ENCODE results near the gene SCGB2B2. TPM values are rescaled to one million over a fixed set of nuclear protein-coding genes. Genes with fewer than 3 reads are reported as not detected.

Gene SCGB2B2
- total RNA-seq, 2 experiments from 2014 or later, result 0.37 to 0.41 TPM

GRCh38 chr19:34661357-34661756 lies 15.6 kb downstream of the SCGB2B2 start:
- Mint-ChIP-seq H3K4me3 (no peak overlapping the region), H3K9me3 (ENCODE audit: low read depth) (peaks cover 2% of the 10 kb centered on the region), H3K36me3 (ENCODE audit: low read depth) (no peaks in the 10 kb centered on the region), H3K27me3 (peaks cover 8% of the 10 kb centered on the region), H3K4me1 (peaks cover 12% of the 10 kb centered on the region), H3K27ac (no peak overlapping the region)
- CTCF ChIA-PET, result interaction anchor here (0.6 to 0.7 kb wide), 2 partner anchors 22 to 23 kb away, joined by 3 read pairs; no protein-coding TSS in a partner anchor
- intact Hi-C loops (cut with DNase I, micrococcal nuclease), result no loop called here
- DNase-seq (no peak), ATAC-seq (no peak)
- POLR2A ChIA-PET, result no interaction called here

- H3K4me1 Mint-ChIP-seq, result no peaks in the 10 kb centered on the region
- no peak overlapping the region for H3K4me3 Mint-ChIP-seq
- H3K27me3 Mint-ChIP-seq, result peaks cover 8% of the 10 kb centered on the region
- no peaks in the 10 kb centered on the region for H3K9me3 Mint-ChIP-seq (ENCODE audit: low read depth)
- no peak for DNase-seq
- ATAC-seq, result no peak
- intact Hi-C loops (cut with DNase I, micrococcal nuclease), result no loop called here
- ChIA-PET CTCF (no interaction called here), POLR2A (no interaction called here)
- H3K27ac Mint-ChIP-seq, result no peak overlapping the region
- no peaks in the 10 kb centered on the region for H3K36me3 Mint-ChIP-seq (ENCODE audit: low read depth)
Measured at GRCh38 chr19:34655651-34656050, 21.3 kb downstream of the SCGB2B2 start.

GRCh38 chr19:34654796-34655195 lies 22.2 kb downstream of the SCGB2B2 start:
- no peak overlapping the region for H3K27ac Mint-ChIP-seq
- H3K27me3 Mint-ChIP-seq, result peaks cover 8% of the 10 kb centered on the region
- H3K4me1 Mint-ChIP-seq, result no peaks in the 10 kb centered on the region
- no peaks in the 10 kb centered on the region for H3K36me3 Mint-ChIP-seq (ENCODE audit: low read depth)
- POLR2A ChIA-PET, result no interaction called here
- no peak overlapping the region for H3K4me3 Mint-ChIP-seq
- intact Hi-C loops (cut with DNase I, micrococcal nuclease), result no loop called here
- CTCF ChIA-PET, result interaction anchor here (1.1 kb wide), 1 partner anchor 15 kb away, joined by 3 read pairs; no protein-coding TSS in a partner anchor
- H3K9me3 Mint-ChIP-seq (ENCODE audit: low read depth), result no peaks in the 10 kb centered on the region
- DNase-seq (no peak), ATAC-seq (no peak)

GRCh38 chr19:34651747-34652146 lies 25.2 kb downstream of the SCGB2B2 start:
- intact Hi-C loops (cut with DNase I, micrococcal nuclease), result no loop called here
- Mint-ChIP-seq H3K9me3 (ENCODE audit: low read depth) (no peaks in the 10 kb centered on the region), H3K36me3 (ENCODE audit: low read depth) (no peaks in the 10 kb centered on the region), H3K27me3 (no peaks in the 10 kb centered on the region), H3K27ac (no peak overlapping the region), H3K4me3 (no peak overlapping the region), H3K4me1 (no peaks in the 10 kb centered on the region)
- POLR2A ChIA-PET, result no interaction called here
- ATAC-seq, result no peak
- CTCF ChIA-PET, result no interaction called here
- no peak for DNase-seq

GRCh38 chr19:34649886-34650543 lies 26.9 kb downstream of the SCGB2B2 start:
- H3K4me3 Mint-ChIP-seq, result no peak overlapping the region
- DNase-seq (no peak), ATAC-seq (no peak)
- H3K36me3 Mint-ChIP-seq (ENCODE audit: low read depth), result no peaks in the 10 kb centered on the region
- no peaks in the 10 kb centered on the region for H3K27me3 Mint-ChIP-seq
- no peaks in the 10 kb centered on the region for H3K4me1 Mint-ChIP-seq
- CTCF ChIA-PET, result no interaction called here
- intact Hi-C loops (cut with DNase I, micrococcal nuclease), result no loop called here
- H3K9me3 Mint-ChIP-seq (ENCODE audit: low read depth), result no peaks in the 10 kb centered on the region
- H3K27ac Mint-ChIP-seq, result no peak overlapping the region
- POLR2A ChIA-PET, result no interaction called here

- no peaks in the 10 kb centered on the region for H3K27me3 Mint-ChIP-seq
- no peaks in the 10 kb centered on the region for H3K36me3 Mint-ChIP-seq (ENCODE audit: low read depth)
- no peak for ATAC-seq
- no peak for DNase-seq
- H3K27ac Mint-ChIP-seq, result no peak overlapping the region
- ChIA-PET CTCF (interaction anchor here (0.6 kb wide), 1 partner anchor 406 kb away, joined by 4 read pairs; no protein-coding TSS in a partner anchor), POLR2A (no interaction called here)
- no peaks in the 10 kb centered on the region for H3K9me3 Mint-ChIP-seq (ENCODE audit: low read depth)
- no peak overlapping the region for H3K4me3 Mint-ChIP-seq
- intact Hi-C loops (cut with DNase I, micrococcal nuclease), result no loop called here
- H3K4me1 Mint-ChIP-seq, result no peaks in the 10 kb centered on the region
Measured at GRCh38 chr19:34645551-34645950, 31.4 kb downstream of the SCGB2B2 start.

GRCh38 chr19:34644991-34645461 lies 31.9 kb downstream of the SCGB2B2 start:
- ATAC-seq (no peak), DNase-seq (no peak)
- no peaks in the 10 kb centered on the region for H3K27me3 Mint-ChIP-seq
- no peaks in the 10 kb centered on the region for H3K4me1 Mint-ChIP-seq
- no peak overlapping the region for H3K27ac Mint-ChIP-seq
- no peaks in the 10 kb centered on the region for H3K36me3 Mint-ChIP-seq (ENCODE audit: low read depth)
- POLR2A ChIA-PET, result no interaction called here
- H3K4me3 Mint-ChIP-seq, result no peak overlapping the region
- intact Hi-C loops (cut with DNase I, micrococcal nuclease), result no loop called here
- CTCF ChIA-PET, result no interaction called here
- no peaks in the 10 kb centered on the region for H3K9me3 Mint-ChIP-seq (ENCODE audit: low read depth)

GRCh38 chr19:34642241-34642640 lies 34.7 kb downstream of the SCGB2B2 start:
- no peak for DNase-seq
- Mint-ChIP-seq H3K27me3 (no peaks in the 10 kb centered on the region), H3K27ac (no peak overlapping the region), H3K4me3 (no peak overlapping the region), H3K4me1 (no peaks in the 10 kb centered on the region), H3K36me3 (ENCODE audit: low read depth) (no peaks in the 10 kb centered on the region), H3K9me3 (ENCODE audit: low read depth) (no peaks in the 10 kb centered on the region)
- ATAC-seq, result no peak
- ChIA-PET CTCF (interaction anchor here (0.5 to 5.4 kb wide), 2 partner anchors 70 to 78 kb away, joined by 3 to 88 read pairs; no protein-coding TSS in a partner anchor), POLR2A (no interaction called here)
- intact Hi-C loops (cut with DNase I, micrococcal nuclease), result no loop called here

GRCh38 chr19:34639491-34640085 lies 37.4 kb downstream of the SCGB2B2 start:
- DNase-seq (peak; percentile 74), ATAC-seq (peak; percentile 64)
- intact Hi-C loops (cut with DNase I, micrococcal nuclease), result loop anchor here (1.0 kb wide), 2 partner anchors 24 to 73 kb away; no protein-coding TSS in a partner anchor
- ChIA-PET POLR2A (no interaction called here), CTCF (interaction anchor here (0.6 to 5.4 kb wide), 22 partner anchors 9 to 501 kb away, joined by 3 to 88 read pairs (median 3); no protein-coding TSS in a partner anchor)
- Mint-ChIP-seq H3K4me3 (no peak overlapping the region), H3K27ac (no peak overlapping the region), H3K36me3 (ENCODE audit: low read depth) (peaks cover 11% of the 10 kb centered on the region), H3K27me3 (no peaks in the 10 kb centered on the region), H3K4me1 (no peaks in the 10 kb centered on the region), H3K9me3 (ENCODE audit: low read depth) (peaks cover 11% of the 10 kb centered on the region)

GRCh38 chr19:34633802-34634201 lies 43.2 kb downstream of the SCGB2B2 start:
- peaks cover 19% of the 10 kb centered on the region for H3K9me3 Mint-ChIP-seq (ENCODE audit: low read depth)
- POLR2A ChIA-PET, result no interaction called here
- intact Hi-C loops (cut with DNase I, micrococcal nuclease), result no loop called here

More at GRCh38 chr19:34633802-34634201, 43.2 kb downstream of the SCGB2B2 start:
- Mint-ChIP-seq H3K4me1 (no peaks in the 10 kb centered on the region), H3K27ac (no peak overlapping the region), H3K4me3 (no peak overlapping the region), H3K36me3 (ENCODE audit: low read depth) (peaks cover 19% of the 10 kb centered on the region), H3K27me3 (no peaks in the 10 kb centered on the region)
- no peak for ATAC-seq
- no peak for DNase-seq
- CTCF ChIA-PET, result interaction anchor here (0.6 to 0.7 kb wide), 3 partner anchors 11 to 308 kb away, joined by 3 to 4 read pairs (median 3); no protein-coding TSS in a partner anchor

All from activated CD4-positive, alpha-beta T cell treated with anti-CD3 and anti-CD28 coated beads for 36 hours (primary cell).